ENCODE data around the gene TFDP1.

TFDP1 gene

GRCh38 chr13:113545455-113545930 lies 39.1 kb upstream of the TFDP1 start:
- H3K27ac ChIP-seq, result peak overlapping the region; percentile 49
- ChIA-PET POLR2A (ENCODE audit: low non-redundant PET) (no interaction called here), CTCF (interaction anchor here (0.6 to 1.1 kb wide), 2 partner anchors 12 to 389 kb away, joined by 4 to 6 read pairs; no protein-coding TSS in a partner anchor)
- no peak for TF ChIP-seq CTCF (conservative IDR thresholded peaks at IDR 0.05; ENCODE audit: low read depth)
- no peak for DNase-seq (ENCODE audit: low spot score)

GRCh38 chr13:113545931-113546516 lies 38.5 kb upstream of the TFDP1 start:
- peak overlapping the region; percentile 49 for H3K27ac ChIP-seq
- ChIA-PET POLR2A (ENCODE audit: low non-redundant PET) (no interaction called here), CTCF (interaction anchor here (1.1 kb wide), 1 partner anchor 11 kb away, joined by 6 read pairs; no protein-coding TSS in a partner anchor)
- TF ChIP-seq CTCF (conservative IDR thresholded peaks at IDR 0.05; ENCODE audit: low read depth), result no peak
- no peak for DNase-seq (ENCODE audit: low spot score)

- CTCF ChIA-PET, result no interaction called here
- no peak for TF ChIP-seq CTCF (conservative IDR thresholded peaks at IDR 0.05; ENCODE audit: low read depth)
- DNase-seq (ENCODE audit: low spot score), result no peak
- peak overlapping the region; percentile 3; the same call in 1 of the 2 replicates for H3K27ac ChIP-seq
- POLR2A ChIA-PET (ENCODE audit: low non-redundant PET), result no interaction called here
These were observed 37.8 kb upstream of the TFDP1 start for GRCh38 chr13:113546571-113547237.

GRCh38 chr13:113547238-113547971 lies 37.1 kb upstream of the TFDP1 start:
- POLR2A ChIA-PET (ENCODE audit: low non-redundant PET), result no interaction called here
- no peak for DNase-seq (ENCODE audit: low spot score)
- H3K27ac ChIP-seq, result peak overlapping the region; percentile 3; the same call in 1 of the 2 replicates
- no peak for TF ChIP-seq CTCF (conservative IDR thresholded peaks at IDR 0.05; ENCODE audit: low read depth)
- CTCF ChIA-PET, result no interaction called here

- ChIA-PET POLR2A (ENCODE audit: low non-redundant PET) (no interaction called here), CTCF (no interaction called here)
- no peak overlapping the region for H3K27ac ChIP-seq
- no peak for DNase-seq (ENCODE audit: low spot score)
- TF ChIP-seq CTCF (conservative IDR thresholded peaks at IDR 0.05; ENCODE audit: low read depth), result no peak
These were observed 36.3 kb upstream of the TFDP1 start for GRCh38 chr13:113548171-113548641.

Data from RWPE1 (cell line).